Rectal smooth muscle tissue (tissue), 1 donor: ENCODE results near the gene AGMO.

ENCODE experiments used
- H3K27ac ChIP-seq: one replicate; pipeline ENCODE4 v1.7.0; 2013; ENCODE audit warnings: low read depth, low read length, inconsistent platforms
- H3K27me3 ChIP-seq: one replicate; pipeline ENCODE4 v1.7.0; 2013; ENCODE audit warnings: low read length; ENCODE audit not compliant: control insufficient read depth, insufficient read depth
- H3K36me3 ChIP-seq: one replicate; pipeline ENCODE4 v1.7.0; 2013; ENCODE audit warnings: low read length; ENCODE audit not compliant: control insufficient read depth, insufficient read depth
- H3K4me1 ChIP-seq: one replicate; pipeline ENCODE4 v1.7.0; 2013; ENCODE audit warnings: low read length; ENCODE audit not compliant: control insufficient read depth, insufficient read depth
- H3K4me3 ChIP-seq: one replicate; pipeline ENCODE4 v1.7.0; 2013; ENCODE audit warnings: low read length
- H3K9ac ChIP-seq: one replicate; pipeline ENCODE4 v1.7.0; 2013; ENCODE audit warnings: low read length

AGMO gene

DNA sequence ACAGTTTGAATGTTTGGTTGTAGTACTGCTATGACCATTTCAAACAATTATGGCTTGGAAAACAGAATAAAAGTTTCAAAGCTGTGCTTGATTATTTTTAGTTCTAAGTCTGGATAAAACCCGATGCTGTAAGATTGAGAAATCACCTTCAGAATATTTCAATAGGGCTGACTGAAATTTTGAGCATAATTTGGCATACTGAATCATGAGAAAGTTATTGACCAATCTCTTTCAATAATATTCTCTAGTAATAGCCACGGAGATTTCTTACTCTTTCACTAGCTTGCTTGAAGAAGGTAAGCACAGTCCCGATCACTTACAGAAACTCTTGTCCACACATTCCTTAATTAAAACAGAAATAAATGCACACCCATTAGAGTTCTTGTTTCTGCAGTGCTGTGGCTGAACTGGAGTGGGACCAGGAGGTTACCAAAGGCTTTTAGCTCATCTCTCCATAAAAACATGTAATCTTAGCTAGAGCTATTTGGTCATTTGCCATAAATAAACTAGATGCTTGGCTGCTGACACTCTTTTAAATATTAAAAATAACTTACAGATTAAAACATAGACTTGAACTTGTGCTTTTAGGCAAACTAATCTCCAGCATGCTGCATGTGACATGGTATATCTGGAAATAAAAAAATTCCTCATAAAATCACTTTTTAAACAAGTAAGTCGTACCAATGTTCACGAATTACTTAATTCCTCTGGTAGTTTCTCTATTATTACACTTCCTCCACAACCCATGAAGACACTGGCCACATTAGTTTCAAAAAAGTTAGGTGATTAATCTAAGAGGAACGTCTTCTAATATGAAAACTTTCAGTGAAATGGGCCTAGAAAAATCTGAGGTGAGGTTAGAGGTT, 97.8 kb downstream of the AGMO start:
- Histone ChIP-seq H3K27me3 (no peaks in the 10 kb centered on the region), H3K4me3 (no peak overlapping the region), H3K4me1 (no peaks in the 10 kb centered on the region), H3K36me3 (no peaks in the 10 kb centered on the region), H3K9ac (no peak overlapping the region), H3K27ac (no peak overlapping the region)

DNA sequence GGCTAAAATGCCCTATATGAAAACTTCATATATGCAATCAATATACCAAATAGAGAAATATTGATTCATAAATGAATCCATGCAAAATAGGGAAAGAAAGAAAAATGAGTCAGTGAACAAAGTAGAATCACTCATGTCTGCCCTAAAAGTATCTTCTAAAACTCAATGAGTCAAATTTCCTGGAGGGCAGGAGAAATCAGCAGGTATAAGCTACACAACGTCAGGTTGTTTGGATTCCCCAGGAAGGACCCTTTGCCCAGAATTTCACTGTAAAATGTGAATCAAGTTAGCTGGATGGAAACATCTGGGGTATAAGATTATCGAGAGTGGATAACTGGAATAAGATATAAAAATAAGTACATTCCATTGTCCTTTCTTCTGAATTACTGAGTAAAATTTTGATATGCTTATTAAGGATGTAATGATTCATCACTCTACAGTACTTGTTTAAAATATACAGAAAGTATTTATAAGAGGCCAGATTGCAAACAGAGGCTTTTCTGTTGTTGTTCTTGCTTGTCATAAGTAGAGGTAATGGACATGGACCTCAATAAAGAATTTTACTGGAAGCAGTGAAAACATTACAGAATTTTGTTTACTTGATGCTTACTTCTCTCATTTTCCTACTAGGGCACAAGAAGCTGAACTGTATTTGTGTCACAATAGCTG, 99.0 kb downstream of the AGMO start:
- no peak overlapping the region for H3K9ac ChIP-seq
- no peaks in the 10 kb centered on the region for H3K4me1 ChIP-seq
- H3K27me3 ChIP-seq: no peaks in the 10 kb centered on the region
- no peaks in the 10 kb centered on the region for H3K36me3 ChIP-seq
- H3K27ac ChIP-seq: no peak overlapping the region
- H3K4me3 ChIP-seq: no peak overlapping the region

DNA sequence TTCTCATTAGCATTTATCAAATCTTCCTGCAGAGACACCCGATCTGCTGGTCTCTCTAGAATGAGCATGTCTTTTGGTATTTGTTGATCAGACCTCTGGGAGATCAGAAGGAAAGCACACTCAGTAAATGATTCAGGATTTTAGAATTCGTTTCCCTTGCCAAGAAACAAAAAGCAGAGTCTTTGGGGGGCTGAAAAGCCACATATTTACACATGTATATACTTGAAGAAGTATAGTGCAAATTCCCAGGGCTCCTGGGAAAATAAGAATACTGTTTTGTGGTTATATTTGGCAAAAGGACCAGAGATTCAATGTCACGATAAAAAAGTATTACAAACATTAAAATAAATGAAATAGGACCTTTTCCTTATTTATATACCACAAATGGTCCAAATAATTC, 100.2 kb downstream of the AGMO start:
- Histone ChIP-seq H3K27ac (no peak overlapping the region), H3K36me3 (no peaks in the 10 kb centered on the region), H3K4me1 (no peaks in the 10 kb centered on the region)

DNA sequence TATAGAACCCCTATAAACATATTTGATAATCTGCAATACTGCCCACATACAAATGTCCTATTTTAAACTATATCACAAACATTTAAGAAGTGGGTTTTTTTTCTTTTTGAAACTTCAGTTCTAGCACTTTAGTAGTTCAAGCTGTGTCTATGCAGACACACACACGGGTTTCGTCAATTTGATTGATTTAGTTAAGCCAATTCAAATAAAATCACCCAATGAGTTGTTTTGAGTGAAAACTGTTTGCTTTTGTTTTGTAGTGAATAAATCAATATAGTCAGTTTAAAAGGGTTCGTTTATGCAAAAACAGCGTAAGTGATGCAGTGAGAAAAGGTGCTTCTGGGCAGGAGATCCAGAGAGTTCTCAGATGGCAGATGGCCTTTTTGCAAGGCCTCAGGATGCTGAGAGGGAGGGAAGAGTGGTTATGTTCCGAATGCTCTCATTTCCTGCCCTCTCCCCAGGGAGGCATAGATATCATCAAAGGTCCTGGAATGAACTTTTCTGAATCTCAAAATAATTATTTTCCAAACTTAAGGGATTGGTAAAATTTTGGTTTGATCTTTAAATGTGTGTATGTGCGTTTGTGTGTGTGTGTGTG, 102.7 kb downstream of the AGMO start:
- Histone ChIP-seq H3K9ac (no peak overlapping the region), H3K27ac (no peak overlapping the region), H3K27me3 (no peaks in the 10 kb centered on the region), H3K4me3 (no peak overlapping the region), H3K4me1 (no peaks in the 10 kb centered on the region), H3K36me3 (no peaks in the 10 kb centered on the region)

More for the DNA sequence above, 100.2 kb downstream of the AGMO start:
- no peak overlapping the region for H3K9ac ChIP-seq
- no peaks in the 10 kb centered on the region for H3K27me3 ChIP-seq
- H3K4me3 ChIP-seq: no peak overlapping the region

DNA sequence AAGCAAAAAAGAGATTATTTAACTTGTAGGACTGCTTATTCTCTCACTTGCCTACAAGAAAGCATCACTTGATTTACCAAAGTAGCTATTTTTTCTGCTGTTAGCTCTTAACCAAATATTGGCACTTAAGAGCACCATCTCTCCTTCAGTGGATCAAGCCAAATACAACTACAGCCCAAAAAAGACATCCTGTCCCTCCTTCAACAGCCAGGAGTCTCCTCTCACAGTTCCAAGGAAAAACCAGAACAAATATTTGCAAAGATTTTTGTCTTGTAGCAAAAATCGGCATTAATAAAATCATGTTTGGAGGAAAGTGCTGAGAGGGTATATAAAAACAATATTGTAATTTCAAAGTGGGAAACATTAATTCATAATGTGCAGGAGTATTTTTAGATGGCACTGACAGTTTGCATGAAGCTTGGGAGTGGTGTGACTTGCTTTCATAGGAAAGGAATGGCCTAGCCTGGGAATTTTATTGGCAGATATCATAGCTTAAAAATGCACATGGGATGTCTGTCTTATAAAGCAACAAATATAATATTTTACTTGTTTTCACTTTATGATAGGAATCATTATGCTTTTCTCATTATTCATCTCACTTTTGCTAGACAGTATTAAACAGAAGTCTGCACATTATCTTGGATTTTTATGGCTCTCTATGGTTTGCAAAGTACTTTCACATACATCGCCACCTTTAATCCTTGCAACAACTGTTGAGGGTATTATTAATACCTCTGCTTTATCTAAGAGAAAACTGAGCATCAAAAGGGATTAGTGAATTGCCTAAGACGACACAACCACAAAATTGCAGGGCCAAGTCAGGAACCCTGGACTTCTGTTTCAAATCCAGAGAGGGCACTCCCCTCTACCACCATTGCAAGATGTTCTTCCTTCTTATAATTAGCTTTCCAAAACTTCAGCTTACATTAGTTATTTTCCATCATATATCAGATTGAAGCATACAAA, 103.5 kb downstream of the AGMO start:
- Histone ChIP-seq H3K4me1 (no peaks in the 10 kb centered on the region), H3K27ac (no peak overlapping the region), H3K4me3 (no peak overlapping the region), H3K9ac (no peak overlapping the region), H3K27me3 (no peaks in the 10 kb centered on the region), H3K36me3 (no peaks in the 10 kb centered on the region)

DNA sequence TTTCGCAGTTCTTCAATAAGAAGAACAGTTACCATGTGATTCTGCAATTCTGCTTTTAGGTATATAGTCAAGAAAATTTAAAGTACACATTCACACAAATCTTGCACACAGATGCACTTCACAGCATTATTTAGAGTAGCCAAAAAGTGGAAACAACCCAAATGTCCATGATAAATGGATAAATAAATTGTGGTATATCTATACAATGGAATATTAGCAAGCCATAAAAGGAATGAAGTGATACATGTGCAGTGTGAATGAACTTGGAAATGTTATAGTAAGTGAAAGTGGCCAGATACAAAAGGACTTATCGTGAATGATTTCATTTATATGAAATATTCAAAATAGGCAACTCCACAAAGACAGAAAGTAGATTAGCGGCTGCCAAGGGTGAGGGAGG, 109.1 kb downstream of the AGMO start:
- H3K9ac ChIP-seq: no peak overlapping the region
- no peaks in the 10 kb centered on the region for H3K4me1 ChIP-seq
- H3K27ac ChIP-seq: no peak overlapping the region
- no peaks in the 10 kb centered on the region for H3K36me3 ChIP-seq
- no peak overlapping the region for H3K4me3 ChIP-seq
- no peaks in the 10 kb centered on the region for H3K27me3 ChIP-seq

DNA sequence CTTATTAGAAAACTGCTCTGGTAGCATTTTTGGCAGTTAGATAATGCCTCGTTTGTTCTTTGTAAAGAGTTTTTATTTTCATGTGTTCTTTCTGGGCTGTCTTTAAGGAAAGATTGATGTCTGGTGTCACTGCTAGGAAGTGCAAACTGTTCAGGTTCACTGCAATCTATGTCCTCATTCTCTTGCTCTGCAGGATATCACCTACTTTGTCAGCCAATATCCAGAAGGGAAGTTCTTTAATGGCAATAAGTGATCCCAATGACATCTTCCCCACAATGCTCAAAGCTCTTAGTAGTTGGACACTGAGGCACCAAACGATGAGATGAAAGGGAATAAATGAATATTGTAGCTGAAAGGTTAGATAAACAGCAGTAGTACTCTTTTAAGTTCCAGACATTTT, 115.1 kb downstream of the AGMO start:
- Histone ChIP-seq H3K36me3 (no peaks in the 10 kb centered on the region), H3K27me3 (no peaks in the 10 kb centered on the region), H3K4me3 (no peak overlapping the region), H3K9ac (no peak overlapping the region), H3K4me1 (no peaks in the 10 kb centered on the region), H3K27ac (no peak overlapping the region)

DNA sequence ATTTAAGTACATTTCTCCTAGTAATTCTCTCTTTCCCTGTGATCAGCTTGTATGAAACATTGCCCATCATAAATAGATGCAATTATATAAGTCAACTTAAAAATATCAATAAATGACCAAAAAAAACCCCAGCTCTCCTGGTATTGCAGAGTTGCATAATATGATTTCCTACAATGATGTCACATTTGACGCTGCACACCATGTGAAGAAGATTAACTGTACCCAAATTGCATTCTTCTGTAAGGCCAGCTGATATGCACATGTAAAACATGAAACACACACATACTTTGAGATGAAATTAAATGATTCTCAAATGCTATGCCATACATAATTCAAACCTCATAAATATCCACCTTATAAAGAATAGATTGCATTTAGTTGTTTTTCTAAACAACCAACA, 115.5 kb downstream of the AGMO start:
- H3K4me3 ChIP-seq: no peak overlapping the region
- no peak overlapping the region for H3K9ac ChIP-seq
- H3K27ac ChIP-seq: no peak overlapping the region
- H3K36me3 ChIP-seq: no peaks in the 10 kb centered on the region
- no peaks in the 10 kb centered on the region for H3K27me3 ChIP-seq
- no peaks in the 10 kb centered on the region for H3K4me1 ChIP-seq

DNA sequence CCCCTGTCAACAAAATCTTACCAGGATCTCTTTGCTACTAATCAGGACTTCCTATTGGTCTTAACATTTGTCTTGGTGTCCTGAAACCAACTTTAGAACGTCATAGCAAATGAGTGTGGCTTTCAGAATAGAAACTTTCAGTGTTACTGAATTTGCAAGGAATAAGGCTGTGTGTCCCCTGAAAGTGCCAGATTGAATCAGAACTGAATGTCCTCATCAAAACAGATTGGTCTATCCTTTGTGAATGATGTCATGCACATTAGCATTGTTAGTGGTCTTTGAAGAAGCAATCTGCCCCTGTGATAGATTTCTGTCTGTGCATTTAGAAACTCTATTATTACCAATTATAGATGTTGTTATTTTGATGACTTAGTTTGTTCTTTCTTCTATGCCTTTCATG, 119.9 kb downstream of the AGMO start:
- Histone ChIP-seq H3K4me3 (no peak overlapping the region), H3K27me3 (no peaks in the 10 kb centered on the region), H3K4me1 (no peaks in the 10 kb centered on the region), H3K36me3 (no peaks in the 10 kb centered on the region), H3K27ac (no peak overlapping the region), H3K9ac (no peak overlapping the region)

DNA sequence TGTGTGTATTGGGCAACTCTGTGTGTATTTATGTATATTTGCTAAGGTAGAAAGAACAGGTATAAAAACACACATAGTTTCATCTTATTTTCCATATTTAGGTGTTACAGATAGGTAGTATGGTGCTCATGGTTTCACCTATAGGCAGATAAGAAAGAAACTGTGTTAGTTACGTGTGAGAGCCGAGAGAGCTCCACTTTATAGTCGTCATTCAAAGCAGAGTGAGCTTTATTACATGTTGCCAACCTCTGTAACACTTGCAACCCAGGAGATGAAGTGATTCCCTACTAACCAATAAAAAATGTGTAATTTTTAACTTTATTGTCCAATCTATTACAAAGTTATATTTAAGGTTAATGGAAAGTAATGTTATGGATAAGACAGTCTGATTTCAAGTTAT, 121.3 kb downstream of the AGMO start:
- no peaks in the 10 kb centered on the region for H3K36me3 ChIP-seq
- H3K9ac ChIP-seq: no peak overlapping the region
- no peak overlapping the region for H3K27ac ChIP-seq
- no peaks in the 10 kb centered on the region for H3K4me1 ChIP-seq
- H3K27me3 ChIP-seq: no peaks in the 10 kb centered on the region
- no peak overlapping the region for H3K4me3 ChIP-seq

DNA sequence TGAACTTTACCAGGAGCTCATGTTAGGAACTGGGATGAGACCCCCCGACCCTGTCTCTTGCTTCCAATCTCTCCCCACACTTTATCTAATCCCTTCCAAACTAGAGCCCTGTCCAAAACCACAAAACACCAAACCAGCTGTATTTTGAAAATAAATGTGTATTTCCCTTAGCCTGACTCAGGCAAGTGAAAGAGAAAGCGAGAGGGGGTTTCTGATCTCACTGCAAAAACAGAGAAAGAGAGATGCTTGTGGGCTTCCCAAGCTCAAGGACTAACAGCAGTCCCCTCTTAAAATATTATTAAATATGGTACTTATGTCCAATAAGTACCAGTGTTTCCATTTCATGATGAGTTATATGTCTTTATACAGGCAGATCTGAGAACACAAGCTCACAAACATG, 122.0 kb downstream of the AGMO start:
- no peaks in the 10 kb centered on the region for H3K27me3 ChIP-seq
- H3K27ac ChIP-seq: no peak overlapping the region
- no peak overlapping the region for H3K4me3 ChIP-seq
- H3K36me3 ChIP-seq: no peaks in the 10 kb centered on the region
- no peak overlapping the region for H3K9ac ChIP-seq
- no peaks in the 10 kb centered on the region for H3K4me1 ChIP-seq

DNA sequence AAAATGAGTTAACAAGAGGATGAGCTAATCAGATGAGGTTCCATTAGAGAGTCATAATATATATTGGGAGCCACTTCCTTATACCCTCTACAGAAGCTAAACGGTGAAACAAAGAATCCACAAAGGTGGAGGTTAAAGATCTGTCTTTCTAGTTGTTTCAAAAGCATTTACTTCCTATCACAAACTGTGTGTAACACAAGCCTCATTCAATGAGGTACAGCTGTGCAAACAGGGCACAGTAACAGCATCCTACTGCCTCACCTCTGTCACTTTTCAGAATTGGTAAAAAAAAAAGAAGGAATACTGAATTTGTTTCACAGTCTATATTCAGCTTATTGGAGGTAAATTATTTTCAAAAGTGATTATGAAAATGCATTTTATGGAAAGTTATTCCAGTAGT, 128.7 kb downstream of the AGMO start:
- Histone ChIP-seq H3K4me3 (no peak overlapping the region), H3K27ac (no peak overlapping the region), H3K4me1 (no peaks in the 10 kb centered on the region), H3K27me3 (no peaks in the 10 kb centered on the region), H3K36me3 (no peaks in the 10 kb centered on the region), H3K9ac (no peak overlapping the region)
